ENCODE results near the gene SNRNP200.

GRCh38 chr2:96271995-96272394 lies 33.4 kb downstream of the SNRNP200 start:
- TF ChIP-seq CTCF (IDR thresholded peaks at IDR 0.05) = no peak
- TF ChIP-seq EP300 (IDR thresholded peaks at IDR 0.05; ENCODE audit: low read depth) = no peak
- TF ChIP-seq POLR2AphosphoS5 (IDR thresholded peaks at IDR 0.05) = no peak

All from transverse colon (tissue), 4 donors.